Measurements from ENCODE around the gene ADAMTS4.

ADAMTS4 gene

DNA sequence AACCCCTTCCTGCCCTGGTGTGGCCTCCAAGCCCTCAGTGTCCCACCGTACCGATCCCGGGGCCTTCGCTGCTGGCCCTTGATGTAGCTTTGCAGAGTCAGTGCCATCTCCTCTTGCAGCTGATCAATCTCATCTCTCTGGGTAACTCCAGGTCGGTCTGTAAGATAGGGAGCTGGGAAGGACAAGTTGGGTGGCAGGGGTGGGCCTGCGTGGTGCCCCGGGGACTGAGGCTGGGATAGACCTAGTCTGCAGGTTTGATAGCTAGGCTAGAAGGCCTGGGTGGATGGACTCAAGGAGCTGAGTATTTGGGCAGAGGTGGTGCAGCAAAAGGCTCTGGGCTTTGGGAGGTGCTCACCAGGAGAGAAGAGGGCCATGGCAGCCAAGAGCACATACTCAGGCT lies 31.9 kb upstream of the ADAMTS4 start:
- H3K27ac ChIP-seq, result no peak overlapping the region
- TF ChIP-seq, protein P1, sequence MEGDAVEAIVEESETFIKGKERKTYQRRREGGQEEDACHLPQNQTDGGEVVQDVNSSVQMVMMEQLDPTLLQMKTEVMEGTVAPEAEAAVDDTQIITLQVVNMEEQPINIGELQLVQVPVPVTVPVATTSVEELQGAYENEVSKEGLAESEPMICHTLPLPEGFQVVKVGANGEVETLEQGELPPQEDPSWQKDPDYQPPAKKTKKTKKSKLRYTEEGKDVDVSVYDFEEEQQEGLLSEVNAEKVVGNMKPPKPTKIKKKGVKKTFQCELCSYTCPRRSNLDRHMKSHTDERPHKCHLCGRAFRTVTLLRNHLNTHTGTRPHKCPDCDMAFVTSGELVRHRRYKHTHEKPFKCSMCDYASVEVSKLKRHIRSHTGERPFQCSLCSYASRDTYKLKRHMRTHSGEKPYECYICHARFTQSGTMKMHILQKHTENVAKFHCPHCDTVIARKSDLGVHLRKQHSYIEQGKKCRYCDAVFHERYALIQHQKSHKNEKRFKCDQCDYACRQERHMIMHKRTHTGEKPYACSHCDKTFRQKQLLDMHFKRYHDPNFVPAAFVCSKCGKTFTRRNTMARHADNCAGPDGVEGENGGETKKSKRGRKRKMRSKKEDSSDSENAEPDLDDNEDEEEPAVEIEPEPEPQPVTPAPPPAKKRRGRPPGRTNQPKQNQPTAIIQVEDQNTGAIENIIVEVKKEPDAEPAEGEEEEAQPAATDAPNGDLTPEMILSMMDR (conservative IDR thresholded peaks at IDR 0.05), result no peak

DNA sequence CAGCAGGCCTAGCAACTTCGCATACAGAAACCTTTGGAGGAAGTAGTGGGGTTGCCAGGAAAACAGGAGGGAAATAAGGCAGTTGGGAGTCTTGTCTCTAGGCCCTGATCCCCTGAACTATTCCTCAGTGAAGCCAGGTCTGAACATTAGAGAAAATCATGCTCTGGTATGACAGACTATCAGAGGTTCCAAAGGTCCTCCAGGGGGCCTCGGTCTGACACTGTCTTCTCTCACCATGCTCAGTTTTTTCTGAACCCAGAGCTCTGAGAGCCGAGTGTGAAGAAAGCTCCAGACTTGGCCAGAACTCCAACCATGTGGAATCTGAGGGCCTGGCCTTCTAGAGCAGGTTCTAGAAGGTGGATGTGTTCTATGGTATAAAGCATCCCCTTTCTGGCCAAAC lies 31.0 kb upstream of the ADAMTS4 start:
- H3K27ac ChIP-seq, result no peak overlapping the region
- TF ChIP-seq, protein P1 (conservative IDR thresholded peaks at IDR 0.05), result peak; percentile 45

DNA sequence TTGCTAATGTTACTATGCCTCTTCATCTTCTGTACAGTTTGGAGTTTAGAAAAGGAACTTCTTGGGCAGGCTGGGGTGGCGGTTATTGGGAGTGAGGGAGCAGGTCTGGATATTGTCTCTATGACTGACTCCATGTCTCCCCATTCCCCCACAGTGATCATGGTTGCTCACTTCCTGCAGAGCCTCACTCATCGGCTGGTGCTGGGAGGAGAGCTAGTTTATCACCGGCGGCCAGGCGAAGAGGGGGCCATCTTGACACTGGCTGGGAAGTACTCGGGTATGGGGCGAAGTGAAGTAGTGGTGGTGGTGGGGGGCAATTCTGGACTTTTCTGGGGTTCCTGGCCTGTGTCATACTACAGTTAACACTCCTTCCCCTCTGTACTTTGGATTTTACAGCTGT lies 29.2 kb upstream of the ADAMTS4 start:
- peak overlapping the region; percentile 76 for H3K27ac ChIP-seq
- TF ChIP-seq, protein P1 (conservative IDR thresholded peaks at IDR 0.05), result no peak

DNA sequence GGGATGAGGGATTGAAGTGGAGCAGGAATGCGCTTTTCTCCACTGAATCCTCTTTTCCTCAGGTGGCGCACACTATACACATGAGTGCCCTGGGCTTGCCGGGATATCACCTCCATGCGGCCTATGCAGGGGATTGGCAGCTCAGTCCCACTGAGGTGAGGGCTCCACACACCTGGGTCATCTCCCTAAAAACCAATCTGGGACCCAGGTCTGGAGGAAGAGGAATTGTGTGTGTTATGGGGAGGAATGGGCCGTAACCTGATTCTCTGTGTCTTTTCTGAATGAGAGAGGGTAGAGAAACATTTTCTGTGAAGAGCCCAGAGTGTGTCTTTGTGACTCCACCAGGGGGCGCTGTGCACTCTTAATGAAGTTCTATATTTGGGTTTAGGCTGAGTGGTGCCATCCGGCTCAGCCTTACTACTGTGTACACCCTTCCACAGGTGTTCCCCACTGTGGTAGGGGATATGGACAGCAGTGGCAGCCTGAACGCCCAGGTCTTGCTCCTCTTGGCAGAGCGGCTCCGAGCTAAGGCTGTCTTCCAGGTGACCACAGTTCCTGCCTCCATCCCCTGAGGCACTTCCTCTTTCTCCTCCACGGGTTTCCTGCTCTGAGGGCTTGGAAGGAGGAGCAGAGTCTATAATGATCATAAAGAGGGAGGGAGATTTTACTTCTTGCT lies 28.5 kb upstream of the ADAMTS4 start:
- H3K27ac ChIP-seq, result peak overlapping the region; percentile 76
- TF ChIP-seq, protein P1 (conservative IDR thresholded peaks at IDR 0.05), result peak; percentile 87

DNA sequence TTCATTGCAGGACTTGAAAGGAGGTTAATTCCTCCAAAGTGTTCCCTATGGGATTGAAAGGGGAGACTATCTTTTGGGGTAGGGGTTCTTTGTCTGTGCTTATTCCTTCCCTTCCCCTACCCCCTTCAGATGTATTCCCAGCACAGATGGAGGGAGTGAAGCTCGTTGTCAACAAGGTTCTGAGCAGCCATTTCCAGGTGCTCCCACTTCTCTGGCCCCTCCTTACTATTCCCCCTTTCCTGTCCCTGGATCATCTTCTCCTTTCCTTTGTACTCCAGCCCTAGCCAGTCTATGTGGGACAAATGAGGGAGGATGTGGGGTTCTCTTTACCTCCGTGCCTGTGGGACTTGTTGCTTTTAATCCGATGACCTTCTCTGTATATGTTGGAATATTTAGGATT lies 27.9 kb upstream of the ADAMTS4 start:
- TF ChIP-seq, protein P1 (conservative IDR thresholded peaks at IDR 0.05), result no peak
- H3K27ac ChIP-seq, result peak overlapping the region; percentile 76

DNA sequence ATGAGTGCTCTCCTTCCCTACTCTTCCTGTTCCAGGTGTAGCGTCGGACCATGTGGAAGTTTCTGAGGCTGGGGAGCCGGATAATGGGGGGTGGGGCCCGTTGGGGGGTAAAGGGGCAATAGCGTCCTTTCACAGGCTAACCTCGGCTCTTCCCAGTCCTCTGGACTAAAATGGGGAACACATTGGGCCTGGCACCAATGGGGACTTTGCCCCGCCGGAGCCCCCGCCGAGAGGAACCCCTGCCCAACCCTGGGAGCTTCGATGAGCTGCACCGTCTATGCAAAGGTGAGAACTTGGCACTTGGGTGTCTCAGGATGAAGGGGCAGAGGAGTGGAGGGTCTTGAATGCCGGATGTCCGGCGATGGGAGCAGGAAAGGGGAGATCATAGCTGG lies 27.5 kb upstream of the ADAMTS4 start:
- H3K27ac ChIP-seq, result peak overlapping the region; percentile 76
- TF ChIP-seq, protein P1 (conservative IDR thresholded peaks at IDR 0.05), result no peak

DNA sequence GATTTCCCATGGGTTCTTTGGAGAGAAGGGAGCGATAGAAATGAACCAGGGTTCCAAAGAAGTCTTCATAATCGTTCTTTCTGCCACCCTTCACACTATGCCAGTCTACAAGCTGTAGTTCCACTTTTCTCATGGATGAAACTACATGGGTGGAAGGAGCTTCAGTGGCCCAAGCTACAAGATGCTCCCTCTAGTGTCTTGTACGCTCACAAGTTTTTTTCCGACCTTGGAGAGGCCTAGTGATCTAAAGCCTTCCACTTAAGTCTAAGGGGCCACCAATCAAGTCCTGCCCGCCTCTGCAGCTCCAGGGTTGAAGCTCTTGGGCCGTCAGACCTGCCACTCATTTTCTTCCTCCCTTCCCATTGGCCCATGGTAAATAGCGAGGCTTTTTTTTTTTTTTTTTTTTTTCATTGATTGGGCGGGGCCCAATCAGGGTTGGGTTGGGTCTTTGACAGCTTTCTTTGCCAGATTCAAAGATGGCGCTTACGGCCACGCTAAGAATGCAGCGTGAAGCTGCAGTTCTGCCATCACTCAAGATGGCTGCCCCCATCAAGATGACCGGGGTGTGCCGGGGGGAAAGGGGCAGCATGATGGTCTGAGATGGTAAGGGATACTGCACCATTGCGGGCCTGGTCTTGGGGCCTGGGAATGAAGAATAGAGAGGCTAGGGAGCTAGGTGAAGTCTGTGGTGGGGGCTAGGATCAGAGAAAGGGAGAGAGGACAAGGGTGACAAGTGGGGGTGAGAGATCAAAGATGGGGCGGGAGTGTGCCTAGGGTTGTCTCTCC lies 26.9 kb upstream of the ADAMTS4 start, which contains the start of gene TOMM40L:
Gene TOMM40L, plus strand, starts transcription at position 527 of the 786 bp plus-strand sequence. CDS start 430 bp downstream, outside the sequence.
- H3K27ac ChIP-seq, result peak within 1 kb of the TSS; percentile 76
- TF ChIP-seq, protein P1 (conservative IDR thresholded peaks at IDR 0.05), result peak; percentile 69
